Liver (tissue), 9 donors: ENCODE data around the gene UACA. TPM values are rescaled to one million over a fixed set of nuclear protein-coding genes. Genes with fewer than 3 reads are reported as not detected.

Source experiments
- DNase-seq: peaks from one replicate; pipeline ENCODE4 v3.0.0-alpha.2; 2017; ENCODE audit warnings: low spot score
- H3K27ac ChIP-seq, 2 donors: one replicate each; pipeline ENCODE4 v1.7.0; 2013; ENCODE audit warnings: inconsistent platforms in 2 of 2, low read length in 2 of 2, control low read depth in 1 of 2, low read depth in 1 of 2, mild to moderate bottlenecking in 1 of 2
- H3K27me3 ChIP-seq, 4 donors: one replicate each; pipeline versions ENCODE4 v1.6.1 to v1.7.0; 2013; ENCODE audit warnings: low read length in 3 of 4, inconsistent platforms in 1 of 4, mild to moderate bottlenecking in 1 of 4, moderate library complexity in 1 of 4; ENCODE audit not compliant: control insufficient read depth in 4 of 4, insufficient read depth in 4 of 4
- H3K36me3 ChIP-seq, 4 donors: one replicate each; pipeline versions ENCODE4 v1.6.1 to v1.7.0; 2013; ENCODE audit warnings: low read length in 3 of 4, mild to moderate bottlenecking in 3 of 4, low read depth in 1 of 4, moderate library complexity in 1 of 4; ENCODE audit not compliant: control insufficient read depth in 4 of 4, insufficient read depth in 3 of 4
- H3K4me1 ChIP-seq, 4 donors: one replicate each; pipeline versions ENCODE4 v1.6.1 to v1.7.0; 2013; ENCODE audit warnings: low read length in 3 of 4, mild to moderate bottlenecking in 3 of 4, moderate library complexity in 1 of 4; ENCODE audit not compliant: control insufficient read depth in 4 of 4, insufficient read depth in 4 of 4
- H3K4me3 ChIP-seq, 3 donors: one replicate each; pipeline versions ENCODE4 v1.6.1 to v1.7.0; 2013; ENCODE audit warnings: low read length in 3 of 3, control low read depth in 1 of 3, low read depth in 1 of 3, mild to moderate bottlenecking in 1 of 3
- H3K9ac ChIP-seq, 2 donors: one replicate each; pipeline ENCODE4 v1.7.0; 2013; ENCODE audit warnings: low read length in 2 of 2, mild to moderate bottlenecking in 2 of 2, moderate library complexity in 2 of 2, control low read depth in 1 of 2, low read depth in 1 of 2
- H3K9me3 ChIP-seq, 4 donors: one replicate each; pipeline versions ENCODE4 v1.6.1 to v1.7.0; 2013; ENCODE audit warnings: low read length in 3 of 4; ENCODE audit not compliant: control insufficient read depth in 4 of 4
- EGR1 ChIP-seq, 2 donors: IDR thresholded peaks; 2 replicates each; pipeline ENCODE4 v1.6.1; 2016 to 2018; ENCODE audit warnings: antibody characterized with exemption in 2 of 2, low read depth in 2 of 2
- FOXA1 ChIP-seq: IDR thresholded peaks from 2 replicates; pipeline ENCODE4 v1.6.1; 2016; ENCODE audit warnings: antibody characterized with exemption
- FOXA2 ChIP-seq: IDR thresholded peaks from 2 replicates; pipeline ENCODE4 v1.6.1; 2016; ENCODE audit warnings: antibody characterized with exemption
- GABPA ChIP-seq, 2 donors: IDR thresholded peaks in 1 of 2; conservative IDR thresholded peaks in 1 of 2; 2 replicates each; pipeline ENCODE4 v1.6.1; 2016; ENCODE audit warnings: antibody characterized with exemption in 2 of 2, mild to moderate bottlenecking in 1 of 2, moderate library complexity in 1 of 2
- HNF4A ChIP-seq, 2 donors: conservative IDR thresholded peaks; 2 replicates each; pipeline ENCODE4 v1.6.1; 2016; ENCODE audit warnings: antibody characterized with exemption in 2 of 2, mild to moderate bottlenecking in 2 of 2
- HNF4G ChIP-seq: IDR thresholded peaks from 2 replicates; pipeline ENCODE4 v1.6.1; 2016; ENCODE audit warnings: antibody characterized with exemption
- JUND ChIP-seq, 2 donors: IDR thresholded peaks; 2 replicates each; pipeline ENCODE4 v1.6.1; 2016; ENCODE audit warnings: antibody characterized with exemption in 2 of 2
- NR2F2 ChIP-seq: IDR thresholded peaks from 2 replicates; pipeline ENCODE4 v1.6.1; 2016; ENCODE audit warnings: antibody characterized with exemption
- RAD21 ChIP-seq, 2 donors: IDR thresholded peaks; 2 replicates each; pipeline ENCODE4 v1.6.1; 2016; ENCODE audit warnings: antibody characterized with exemption in 2 of 2, mild to moderate bottlenecking in 2 of 2
- RXRA ChIP-seq, 2 donors: IDR thresholded peaks; 2 replicates each; pipeline ENCODE4 v1.6.1; 2017 to 2018; ENCODE audit warnings: antibody characterized with exemption in 2 of 2, mild to moderate bottlenecking in 1 of 2
- SP1 ChIP-seq: IDR thresholded peaks from 2 replicates; pipeline ENCODE4 v1.6.1; 2018; ENCODE audit warnings: antibody characterized with exemption, mild to moderate bottlenecking
- TAF1 ChIP-seq: conservative IDR thresholded peaks from 2 replicates; pipeline ENCODE4 v1.6.1; 2016; ENCODE audit warnings: antibody characterized with exemption, mild to moderate bottlenecking
- YY1 ChIP-seq: IDR thresholded peaks from 2 replicates; pipeline ENCODE4 v1.6.1; 2016; ENCODE audit warnings: antibody characterized with exemption, mild to moderate bottlenecking
- WGBS: extraction: QIAGEN DNeasy Blood & Tissue Kit; methylation state at CpG from one replicate; pipeline ENCODE4 v1.1.7; 2013; 5-methylcytosine and 5-hydroxymethylcytosine counted together
- polyA plus RNA-seq, 2 donors: library from polyadenylated mRNA; stranded (reverse) in 1 of 2; unstranded in 1 of 2; fragments of 200-250 nt in 1 of 2; fragments of >200 nt in 1 of 2; fragmentation: Nextera tagmentation in 1 of 2; extraction: Ambion mirVana in 1 of 2; gene quantifications; one replicate each; pipeline versions ENCODE4 v1.2.1 to v1.2.3, GENCODE V29; 2013 to 2015
- total RNA-seq, 2 donors: library from RNA; depleted of rRNA; stranded (reverse); fragments of >200 nt; gene quantifications; one replicate each; pipeline ENCODE4 v1.2.3, GENCODE V29; 2014
- TF ChIP-seq, protein P1 (sequence below): IDR thresholded peaks from 2 replicates; pipeline ENCODE4 v1.6.1; 2016; ENCODE audit warnings: antibody characterized with exemption
- TF ChIP-seq, protein P2 (sequence below): IDR thresholded peaks from 2 replicates; pipeline ENCODE4 v1.6.1; 2016; ENCODE audit warnings: antibody characterized with exemption
- TF ChIP-seq, protein P3 (sequence below): IDR thresholded peaks from 2 replicates; pipeline ENCODE4 v1.6.1; 2016; ENCODE audit warnings: antibody characterized with exemption, mild to moderate bottlenecking
- TF ChIP-seq, protein P4 (sequence below): fragments of 150-350 bp; IDR thresholded peaks from 2 replicates; pipeline ENCODE4 v1.5.1; 2017; ENCODE audit warnings: improper control_type of control experiment, low read depth, low read length; ENCODE audit not compliant: missing input control
- TF ChIP-seq, protein P5 (sequence below): IDR thresholded peaks from 2 replicates; pipeline ENCODE4 v1.6.1; 2016; ENCODE audit warnings: antibody characterized with exemption
- donor health status: healthy.
- donor health status: healthy.
- donor health status: healthy.
- donor health status: healthy.
- donor health status: healthy.

UACA gene
- total and polyA plus RNA-seq, 4 donors = 3.9 to 16.0 (median 10.0) TPM

DNA sequence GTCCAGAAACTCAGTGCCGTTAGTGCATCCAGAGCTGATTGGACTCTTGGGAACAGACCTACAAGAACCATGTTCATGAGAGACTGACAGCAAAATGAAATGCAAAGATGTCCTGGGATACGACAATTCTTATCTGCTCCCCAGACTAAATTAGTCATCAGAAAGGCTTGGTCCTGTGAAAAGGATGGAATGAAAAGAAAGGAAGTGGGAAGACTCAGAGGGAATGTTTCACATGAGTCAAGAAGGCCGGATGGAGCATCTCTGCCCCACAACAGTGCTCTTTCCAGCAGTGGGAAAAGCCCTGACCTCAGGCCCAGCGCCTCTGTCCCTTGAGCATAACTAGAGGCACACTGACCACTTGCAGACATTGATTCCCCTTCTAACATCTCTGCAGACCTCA, 39.3 kb upstream of the UACA start:
- DNase-seq = no peak
- Histone ChIP-seq H3K9me3 (no peaks in the 10 kb centered on the region), H3K27me3 (no peaks in the 10 kb centered on the region), H3K9ac (no peak overlapping the region), H3K27ac (no peak overlapping the region), H3K4me1 (peaks cover 5 to 19% (median 13%) of the 10 kb centered on the region in 4 donors), H3K4me3 (no peak overlapping the region), H3K36me3 (no peaks in the 10 kb centered on the region)
- no peak for TF ChIP-seq EGR1 (IDR thresholded peaks at IDR 0.05; ENCODE audit: low read depth in 2 of 2)
- TF ChIP-seq GABPA (IDR thresholded peaks at IDR 0.05 in 1 of 2, conservative IDR thresholded peaks at IDR 0.05 in 1 of 2) = no peak
- no peak for TF ChIP-seq SP1
- no peak for TF ChIP-seq JUND (IDR thresholded peaks at IDR 0.05)
- TF ChIP-seq, protein P1, sequence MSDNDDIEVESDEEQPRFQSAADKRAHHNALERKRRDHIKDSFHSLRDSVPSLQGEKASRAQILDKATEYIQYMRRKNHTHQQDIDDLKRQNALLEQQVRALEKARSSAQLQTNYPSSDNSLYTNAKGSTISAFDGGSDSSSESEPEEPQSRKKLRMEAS = no peak
- TF ChIP-seq, protein P2, sequence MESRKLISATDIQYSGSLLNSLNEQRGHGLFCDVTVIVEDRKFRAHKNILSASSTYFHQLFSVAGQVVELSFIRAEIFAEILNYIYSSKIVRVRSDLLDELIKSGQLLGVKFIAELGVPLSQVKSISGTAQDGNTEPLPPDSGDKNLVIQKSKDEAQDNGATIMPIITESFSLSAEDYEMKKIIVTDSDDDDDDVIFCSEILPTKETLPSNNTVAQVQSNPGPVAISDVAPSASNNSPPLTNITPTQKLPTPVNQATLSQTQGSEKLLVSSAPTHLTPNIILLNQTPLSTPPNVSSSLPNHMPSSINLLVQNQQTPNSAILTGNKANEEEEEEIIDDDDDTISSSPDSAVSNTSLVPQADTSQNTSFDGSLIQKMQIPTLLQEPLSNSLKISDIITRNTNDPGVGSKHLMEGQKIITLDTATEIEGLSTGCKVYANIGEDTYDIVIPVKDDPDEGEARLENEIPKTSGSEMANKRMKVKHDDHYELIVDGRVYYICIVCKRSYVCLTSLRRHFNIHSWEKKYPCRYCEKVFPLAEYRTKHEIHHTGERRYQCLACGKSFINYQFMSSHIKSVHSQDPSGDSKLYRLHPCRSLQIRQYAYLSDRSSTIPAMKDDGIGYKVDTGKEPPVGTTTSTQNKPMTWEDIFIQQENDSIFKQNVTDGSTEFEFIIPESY = no peak
- TF ChIP-seq TAF1 = no peak
- TF ChIP-seq HNF4G = no peak
- TF ChIP-seq YY1 = no peak
- no peak for TF ChIP-seq NR2F2
- TF ChIP-seq, protein P3, sequence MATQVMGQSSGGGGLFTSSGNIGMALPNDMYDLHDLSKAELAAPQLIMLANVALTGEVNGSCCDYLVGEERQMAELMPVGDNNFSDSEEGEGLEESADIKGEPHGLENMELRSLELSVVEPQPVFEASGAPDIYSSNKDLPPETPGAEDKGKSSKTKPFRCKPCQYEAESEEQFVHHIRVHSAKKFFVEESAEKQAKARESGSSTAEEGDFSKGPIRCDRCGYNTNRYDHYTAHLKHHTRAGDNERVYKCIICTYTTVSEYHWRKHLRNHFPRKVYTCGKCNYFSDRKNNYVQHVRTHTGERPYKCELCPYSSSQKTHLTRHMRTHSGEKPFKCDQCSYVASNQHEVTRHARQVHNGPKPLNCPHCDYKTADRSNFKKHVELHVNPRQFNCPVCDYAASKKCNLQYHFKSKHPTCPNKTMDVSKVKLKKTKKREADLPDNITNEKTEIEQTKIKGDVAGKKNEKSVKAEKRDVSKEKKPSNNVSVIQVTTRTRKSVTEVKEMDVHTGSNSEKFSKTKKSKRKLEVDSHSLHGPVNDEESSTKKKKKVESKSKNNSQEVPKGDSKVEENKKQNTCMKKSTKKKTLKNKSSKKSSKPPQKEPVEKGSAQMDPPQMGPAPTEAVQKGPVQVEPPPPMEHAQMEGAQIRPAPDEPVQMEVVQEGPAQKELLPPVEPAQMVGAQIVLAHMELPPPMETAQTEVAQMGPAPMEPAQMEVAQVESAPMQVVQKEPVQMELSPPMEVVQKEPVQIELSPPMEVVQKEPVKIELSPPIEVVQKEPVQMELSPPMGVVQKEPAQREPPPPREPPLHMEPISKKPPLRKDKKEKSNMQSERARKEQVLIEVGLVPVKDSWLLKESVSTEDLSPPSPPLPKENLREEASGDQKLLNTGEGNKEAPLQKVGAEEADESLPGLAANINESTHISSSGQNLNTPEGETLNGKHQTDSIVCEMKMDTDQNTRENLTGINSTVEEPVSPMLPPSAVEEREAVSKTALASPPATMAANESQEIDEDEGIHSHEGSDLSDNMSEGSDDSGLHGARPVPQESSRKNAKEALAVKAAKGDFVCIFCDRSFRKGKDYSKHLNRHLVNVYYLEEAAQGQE = no peak
- no peak for TF ChIP-seq FOXA1
- TF ChIP-seq RAD21 (IDR thresholded peaks at IDR 0.05) = no peak
- TF ChIP-seq, protein P4, sequence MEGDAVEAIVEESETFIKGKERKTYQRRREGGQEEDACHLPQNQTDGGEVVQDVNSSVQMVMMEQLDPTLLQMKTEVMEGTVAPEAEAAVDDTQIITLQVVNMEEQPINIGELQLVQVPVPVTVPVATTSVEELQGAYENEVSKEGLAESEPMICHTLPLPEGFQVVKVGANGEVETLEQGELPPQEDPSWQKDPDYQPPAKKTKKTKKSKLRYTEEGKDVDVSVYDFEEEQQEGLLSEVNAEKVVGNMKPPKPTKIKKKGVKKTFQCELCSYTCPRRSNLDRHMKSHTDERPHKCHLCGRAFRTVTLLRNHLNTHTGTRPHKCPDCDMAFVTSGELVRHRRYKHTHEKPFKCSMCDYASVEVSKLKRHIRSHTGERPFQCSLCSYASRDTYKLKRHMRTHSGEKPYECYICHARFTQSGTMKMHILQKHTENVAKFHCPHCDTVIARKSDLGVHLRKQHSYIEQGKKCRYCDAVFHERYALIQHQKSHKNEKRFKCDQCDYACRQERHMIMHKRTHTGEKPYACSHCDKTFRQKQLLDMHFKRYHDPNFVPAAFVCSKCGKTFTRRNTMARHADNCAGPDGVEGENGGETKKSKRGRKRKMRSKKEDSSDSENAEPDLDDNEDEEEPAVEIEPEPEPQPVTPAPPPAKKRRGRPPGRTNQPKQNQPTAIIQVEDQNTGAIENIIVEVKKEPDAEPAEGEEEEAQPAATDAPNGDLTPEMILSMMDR = no peak
- no peak for TF ChIP-seq HNF4A (conservative IDR thresholded peaks at IDR 0.05)
- no peak for TF ChIP-seq FOXA2
- no peak for TF ChIP-seq RXRA (IDR thresholded peaks at IDR 0.05)
- TF ChIP-seq, protein P5, sequence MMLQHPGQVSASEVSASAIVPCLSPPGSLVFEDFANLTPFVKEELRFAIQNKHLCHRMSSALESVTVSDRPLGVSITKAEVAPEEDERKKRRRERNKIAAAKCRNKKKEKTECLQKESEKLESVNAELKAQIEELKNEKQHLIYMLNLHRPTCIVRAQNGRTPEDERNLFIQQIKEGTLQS = no peak
- WGBS = 87% methylated on average over 4 of the region's 4 CpGs
